ENCODE results near the gene CCDC13. TPM values are rescaled to one million over a fixed set of nuclear protein-coding genes. Genes with fewer than 3 reads are reported as not detected.

CCDC13 gene
- total and polyA plus RNA-seq, 2 of the 13 experiments (the other 11 are each of a cell fraction or from before 2014, with no cell fraction given): 0.22 to 0.51 TPM

DNA sequence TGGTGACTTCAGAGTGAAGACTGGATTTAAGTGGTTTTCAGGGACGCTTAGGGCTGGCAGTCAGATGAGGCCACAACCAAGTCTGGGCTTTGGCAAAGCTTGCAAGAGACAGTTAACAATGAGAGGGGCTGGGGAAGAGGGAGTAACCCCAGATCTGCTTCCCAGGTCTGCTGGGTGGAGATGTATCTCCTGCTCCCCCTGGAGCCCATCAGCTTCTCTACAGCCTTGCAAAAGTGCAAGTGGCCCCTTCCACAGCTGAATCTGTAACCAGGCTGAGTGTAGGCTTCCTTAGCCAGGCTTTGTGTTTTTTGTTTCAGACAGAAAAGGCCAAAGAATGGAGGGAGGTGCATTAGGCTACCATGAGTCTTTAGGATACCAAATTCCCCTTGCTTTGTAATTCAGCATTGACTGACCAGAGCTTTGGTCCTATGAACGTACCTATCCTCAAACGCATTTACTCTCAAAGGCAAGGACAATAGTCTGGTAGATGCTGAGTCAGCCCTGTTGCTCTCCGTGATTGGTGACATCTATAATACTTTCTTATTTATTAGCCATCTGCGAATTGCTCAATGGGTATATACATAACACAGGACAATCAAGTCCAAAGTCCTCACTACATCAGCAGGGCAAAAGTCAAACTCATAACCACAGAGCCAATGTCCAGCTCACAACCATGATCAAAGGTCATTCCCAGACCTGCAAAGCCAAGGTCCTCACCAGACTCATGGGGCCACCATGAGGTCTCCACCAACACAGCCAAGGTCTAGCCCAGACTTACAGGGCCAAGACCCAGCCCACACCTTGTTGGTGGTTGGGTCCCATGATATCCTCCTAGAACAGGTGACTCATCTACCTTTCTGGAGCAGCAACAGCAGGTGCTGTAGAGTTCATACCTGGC lies 17.1 kb downstream of the CCDC13 start (continued):
- 0 out of 2 replicates have a peak, but pooled peaks have one; percentile 35 for TF ChIP-seq ATF7 (IDR thresholded peaks at IDR 0.05)
- no peak for TF ChIP-seq ATF7 (CRISPR knock-in tag; IDR thresholded peaks at IDR 0.05)
- TF ChIP-seq CHD2 (IDR thresholded peaks at IDR 0.05; ENCODE audit: low read depth, low read length): 0 out of 2 replicates have a peak, but pooled peaks have one; percentile 17
- TF ChIP-seq ASH2L (IDR thresholded peaks at IDR 0.05; ENCODE audit: insufficient read length, low read depth, low read length): peak; percentile 76
- no peak for TF ChIP-seq TCF12 (IDR thresholded peaks at IDR 0.05)
- no peak for TF ChIP-seq TCF12 (CRISPR knock-in tag; IDR thresholded peaks at IDR 0.05)
- TF ChIP-seq ZNF547 (CRISPR knock-in tag; IDR thresholded peaks at IDR 0.05): 0 out of 2 replicates have a peak, but pooled peaks have one; percentile 36
- no peak for TF ChIP-seq HOXA5 (CRISPR knock-in tag; IDR thresholded peaks at IDR 0.05)
- TF ChIP-seq ZNF569 (CRISPR knock-in tag; IDR thresholded peaks at IDR 0.05; ENCODE audit: borderline replicate concordance): 0 out of 2 replicates have a peak, but pooled peaks have one; percentile 63
- TF ChIP-seq CREM (IDR thresholded peaks at IDR 0.05): peak; percentile 74
- TF ChIP-seq CREM (CRISPR knock-in tag; IDR thresholded peaks at IDR 0.05): no peak
- no peak for TF ChIP-seq AHR (CRISPR knock-in tag; IDR thresholded peaks at IDR 0.05)
- TF ChIP-seq ARID2 (CRISPR knock-in tag; IDR thresholded peaks at IDR 0.05; ENCODE audit: borderline replicate concordance): no peak
- TF ChIP-seq PHF21A (CRISPR knock-in tag; IDR thresholded peaks at IDR 0.05): peak; percentile 64; the same call in 1 of the 2 replicates
- TF ChIP-seq U2AF1 (optimal IDR thresholded peaks at IDR 0.05; ENCODE audit: low read depth, low read length): no peak
- 0 out of 2 replicates have a peak, but pooled peaks have one; percentile 24 for TF ChIP-seq FOXP1 (IDR thresholded peaks at IDR 0.05)
- TF ChIP-seq FOXP1 (CRISPR knock-in tag; IDR thresholded peaks at IDR 0.05): peak; percentile 72
- TF ChIP-seq, protein P1, sequence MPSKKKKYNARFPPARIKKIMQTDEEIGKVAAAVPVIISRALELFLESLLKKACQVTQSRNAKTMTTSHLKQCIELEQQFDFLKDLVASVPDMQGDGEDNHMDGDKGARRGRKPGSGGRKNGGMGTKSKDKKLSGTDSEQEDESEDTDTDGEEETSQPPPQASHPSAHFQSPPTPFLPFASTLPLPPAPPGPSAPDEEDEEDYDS (CRISPR knock-in tag; IDR thresholded peaks at IDR 0.05): peak; percentile 13; the same call in 1 of the 2 replicates
- TF ChIP-seq ZNF292 (CRISPR knock-in tag; IDR thresholded peaks at IDR 0.05; ENCODE audit: borderline replicate concordance, low read depth): peak; percentile 42; the same call in 1 of the 2 replicates
- TF ChIP-seq ZFP90 (CRISPR knock-in tag; IDR thresholded peaks at IDR 0.05; ENCODE audit: borderline replicate concordance): 0 out of 2 replicates have a peak, but pooled peaks have one; percentile 22
- TF ChIP-seq, protein P2, sequence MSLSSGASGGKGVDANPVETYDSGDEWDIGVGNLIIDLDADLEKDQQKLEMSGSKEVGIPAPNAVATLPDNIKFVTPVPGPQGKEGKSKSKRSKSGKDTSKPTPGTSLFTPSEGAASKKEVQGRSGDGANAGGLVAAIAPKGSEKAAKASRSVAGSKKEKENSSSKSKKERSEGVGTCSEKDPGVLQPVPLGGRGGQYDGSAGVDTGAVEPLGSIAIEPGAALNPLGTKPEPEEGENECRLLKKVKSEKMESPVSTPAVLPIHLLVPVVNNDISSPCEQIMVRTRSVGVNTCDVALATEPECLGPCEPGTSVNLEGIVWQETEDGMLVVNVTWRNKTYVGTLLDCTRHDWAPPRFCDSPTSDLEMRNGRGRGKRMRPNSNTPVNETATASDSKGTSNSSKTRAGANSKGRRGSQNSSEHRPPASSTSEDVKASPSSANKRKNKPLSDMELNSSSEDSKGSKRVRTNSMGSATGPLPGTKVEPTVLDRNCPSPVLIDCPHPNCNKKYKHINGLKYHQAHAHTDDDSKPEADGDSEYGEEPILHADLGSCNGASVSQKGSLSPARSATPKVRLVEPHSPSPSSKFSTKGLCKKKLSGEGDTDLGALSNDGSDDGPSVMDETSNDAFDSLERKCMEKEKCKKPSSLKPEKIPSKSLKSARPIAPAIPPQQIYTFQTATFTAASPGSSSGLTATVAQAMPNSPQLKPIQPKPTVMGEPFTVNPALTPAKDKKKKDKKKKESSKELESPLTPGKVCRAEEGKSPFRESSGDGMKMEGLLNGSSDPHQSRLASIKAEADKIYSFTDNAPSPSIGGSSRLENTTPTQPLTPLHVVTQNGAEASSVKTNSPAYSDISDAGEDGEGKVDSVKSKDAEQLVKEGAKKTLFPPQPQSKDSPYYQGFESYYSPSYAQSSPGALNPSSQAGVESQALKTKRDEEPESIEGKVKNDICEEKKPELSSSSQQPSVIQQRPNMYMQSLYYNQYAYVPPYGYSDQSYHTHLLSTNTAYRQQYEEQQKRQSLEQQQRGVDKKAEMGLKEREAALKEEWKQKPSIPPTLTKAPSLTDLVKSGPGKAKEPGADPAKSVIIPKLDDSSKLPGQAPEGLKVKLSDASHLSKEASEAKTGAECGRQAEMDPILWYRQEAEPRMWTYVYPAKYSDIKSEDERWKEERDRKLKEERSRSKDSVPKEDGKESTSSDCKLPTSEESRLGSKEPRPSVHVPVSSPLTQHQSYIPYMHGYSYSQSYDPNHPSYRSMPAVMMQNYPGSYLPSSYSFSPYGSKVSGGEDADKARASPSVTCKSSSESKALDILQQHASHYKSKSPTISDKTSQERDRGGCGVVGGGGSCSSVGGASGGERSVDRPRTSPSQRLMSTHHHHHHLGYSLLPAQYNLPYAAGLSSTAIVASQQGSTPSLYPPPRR (CRISPR knock-in tag; IDR thresholded peaks at IDR 0.05; ENCODE audit: borderline replicate concordance): peak; percentile 23; the same call in 1 of the 2 replicates
- no peak for TF ChIP-seq IRF9 (CRISPR knock-in tag; IDR thresholded peaks at IDR 0.05; ENCODE audit: borderline replicate concordance)
- no peak for TF ChIP-seq ZBTB3 (CRISPR knock-in tag; IDR thresholded peaks at IDR 0.05; ENCODE audit: borderline replicate concordance, low read depth)
- no peak for TF ChIP-seq CC2D1A (CRISPR knock-in tag; IDR thresholded peaks at IDR 0.05)
- no peak for TF ChIP-seq ZNF333 (CRISPR knock-in tag; IDR thresholded peaks at IDR 0.05; ENCODE audit: borderline replicate concordance)

Measured in HepG2 (cell line).